Mucosa of rectum (tissue), 2 donors: ENCODE results near the gene CSNK2A1.
A peak's percentile ranks its signal among the peaks of the same experiment; 100 is the strongest.

ENCODE experiments used
- H3K27ac ChIP-seq, 2 donors: one replicate each; pipeline ENCODE4 v1.7.0; 2013; ENCODE audit warnings: inconsistent platforms in 2 of 2, low read depth in 2 of 2, low read length in 2 of 2
- H3K27me3 ChIP-seq, 2 donors: one replicate each; pipeline ENCODE4 v1.7.0; 2013; ENCODE audit warnings: low read length in 2 of 2; ENCODE audit not compliant: control insufficient read depth in 2 of 2, insufficient read depth in 2 of 2
- H3K36me3 ChIP-seq, 2 donors: one replicate each; pipeline ENCODE4 v1.7.0; 2013; ENCODE audit warnings: low read length in 2 of 2; ENCODE audit not compliant: control insufficient read depth in 2 of 2, insufficient read depth in 2 of 2
- H3K4me1 ChIP-seq, 2 donors: one replicate each; pipeline ENCODE4 v1.7.0; 2013; ENCODE audit warnings: low read length in 2 of 2, mild to moderate bottlenecking in 1 of 2; ENCODE audit not compliant: control insufficient read depth in 2 of 2, insufficient read depth in 2 of 2
- H3K4me3 ChIP-seq, 2 donors: one replicate each; pipeline ENCODE4 v1.7.0; 2013; ENCODE audit warnings: low read length in 2 of 2
- H3K9ac ChIP-seq, 2 donors: one replicate each; pipeline ENCODE4 v1.7.0; 2013; ENCODE audit warnings: low read length in 2 of 2, low read depth in 1 of 2, mild to moderate bottlenecking in 1 of 2
- H3K9me3 ChIP-seq, 2 donors: one replicate each; pipeline ENCODE4 v1.7.0; 2013; ENCODE audit warnings: low read length in 2 of 2; ENCODE audit not compliant: control insufficient read depth in 2 of 2
- donor health status: healthy.
- donor health status: Normal muscosa, but diverticular disease.

Gene CSNK2A1

DNA sequence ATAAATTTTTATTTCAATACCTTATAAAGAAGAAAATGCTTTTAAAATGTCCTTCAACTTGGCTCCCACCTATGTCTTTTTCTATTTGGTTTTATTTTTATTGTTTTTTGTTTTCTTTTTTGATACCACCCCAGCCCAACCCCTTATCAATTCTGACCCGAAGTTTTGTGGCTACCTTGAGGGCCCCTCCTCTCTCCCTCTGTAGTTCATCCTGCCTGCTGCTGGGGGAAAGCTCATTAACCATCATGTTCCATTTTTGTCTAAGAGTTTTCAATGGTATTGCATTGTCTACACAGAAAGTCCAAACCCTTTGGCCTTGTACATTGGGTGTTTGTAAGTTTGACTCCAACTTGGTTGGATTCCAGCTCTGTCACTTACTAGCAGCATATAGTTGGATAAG, 5.3 kb upstream of the CSNK2A1 start:
- H3K27me3 ChIP-seq = peaks cover 2 to 3% of the 10 kb centered on the region in 2 donors
- peaks cover 0 to 6% of the 10 kb centered on the region in 2 donors for H3K4me1 ChIP-seq
- H3K27ac ChIP-seq = no peak overlapping the region
- H3K9ac ChIP-seq = no peak overlapping the region
- no peaks in the 10 kb centered on the region for H3K36me3 ChIP-seq
- H3K4me3 ChIP-seq = no peak overlapping the region
- no peaks in the 10 kb centered on the region for H3K9me3 ChIP-seq

DNA sequence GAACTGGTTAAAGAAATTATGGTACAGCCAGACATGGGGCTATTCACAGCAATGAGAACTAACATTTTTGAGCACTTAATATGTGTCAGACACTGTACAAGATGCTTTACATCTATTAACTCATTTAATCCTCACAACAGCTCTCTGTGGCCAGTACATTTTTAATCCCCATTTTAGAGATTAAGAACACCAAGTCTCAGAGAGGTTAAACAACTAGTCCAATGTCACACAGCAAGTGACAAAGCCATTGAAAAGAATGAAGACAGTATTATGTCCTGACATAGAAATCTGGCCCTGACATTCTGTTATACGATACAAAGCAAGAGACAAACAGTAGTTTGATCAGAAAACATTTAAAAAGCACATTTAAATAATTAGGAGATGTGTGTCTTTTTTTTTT, 3.8 kb upstream of the CSNK2A1 start:
- Histone ChIP-seq H3K4me1 (peaks cover 0 to 10% of the 10 kb centered on the region in 2 donors), H3K27me3 (peaks cover 2 to 3% of the 10 kb centered on the region in 2 donors), H3K9me3 (no peaks in the 10 kb centered on the region), H3K36me3 (no peaks in the 10 kb centered on the region), H3K9ac (no peak overlapping the region), H3K27ac (no peak overlapping the region), H3K4me3 (no peak overlapping the region)

DNA sequence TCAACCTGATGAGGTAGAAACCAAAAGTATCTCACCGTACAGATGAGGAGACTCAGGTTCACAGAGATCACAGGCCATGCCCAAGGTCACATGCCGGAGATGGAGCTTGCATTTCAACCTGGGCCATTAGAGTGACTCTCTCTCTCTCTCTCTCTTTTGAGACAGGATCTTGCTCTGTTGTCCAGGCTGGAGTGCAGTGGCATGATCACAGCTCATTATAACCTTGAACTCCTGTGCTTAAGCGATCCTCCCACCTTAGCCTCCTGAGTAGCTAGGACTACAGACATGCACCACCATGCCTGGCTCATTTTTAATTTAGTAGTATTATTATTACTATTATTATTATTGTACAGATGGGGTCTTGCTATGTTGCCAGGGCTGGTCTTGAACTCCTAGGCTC, 2.8 kb upstream of the CSNK2A1 start:
- no peak overlapping the region for H3K27ac ChIP-seq
- no peaks in the 10 kb centered on the region for H3K36me3 ChIP-seq
- H3K4me1 ChIP-seq = peaks cover 0 to 16% of the 10 kb centered on the region in 2 donors
- no peaks in the 10 kb centered on the region for H3K9me3 ChIP-seq
- H3K4me3 ChIP-seq = no peak overlapping the region
- no peak overlapping the region for H3K9ac ChIP-seq
- peaks cover 0 to 3% of the 10 kb centered on the region in 2 donors for H3K27me3 ChIP-seq

DNA sequence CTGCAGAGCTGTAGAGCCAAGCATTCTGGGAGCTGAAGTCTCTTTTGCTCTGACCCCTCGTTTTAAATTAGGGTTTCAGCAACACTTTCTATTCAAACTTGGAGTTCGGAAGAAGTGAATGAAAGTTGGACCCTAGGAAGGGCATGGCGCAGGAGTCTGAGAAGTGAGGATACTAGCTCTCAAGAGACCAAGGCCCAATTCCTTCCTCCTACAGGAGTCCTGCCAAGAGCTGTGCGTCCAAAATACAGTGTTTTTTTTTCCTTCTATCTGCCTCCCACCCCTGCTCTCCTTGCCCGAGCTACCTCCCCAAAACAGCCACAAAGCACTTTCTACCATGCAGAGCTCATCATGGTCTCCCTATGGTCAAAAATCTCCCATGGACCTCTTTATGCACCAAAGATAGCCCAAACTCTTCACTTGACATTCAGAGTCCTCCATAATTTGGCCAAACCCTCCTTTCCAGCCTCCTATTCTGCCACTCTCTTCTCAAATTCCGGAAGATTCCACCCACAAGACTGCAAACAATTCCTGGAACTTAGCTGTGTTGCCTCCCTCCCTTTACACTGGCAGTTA, 649 bp upstream of the CSNK2A1 start:
- Histone ChIP-seq H3K27me3 (peaks cover 0 to 3% of the 10 kb centered on the region in 2 donors), H3K36me3 (no peaks in the 10 kb centered on the region), H3K4me3 (peak overlapping the region; percentile 71 to 94), H3K9me3 (no peaks in the 10 kb centered on the region), H3K9ac (peak overlapping the region in 1 of 2 donors; percentile 96), H3K27ac (peak overlapping the region; percentile 89), H3K4me1 (peaks cover 0 to 23% of the 10 kb centered on the region in 2 donors)

DNA sequence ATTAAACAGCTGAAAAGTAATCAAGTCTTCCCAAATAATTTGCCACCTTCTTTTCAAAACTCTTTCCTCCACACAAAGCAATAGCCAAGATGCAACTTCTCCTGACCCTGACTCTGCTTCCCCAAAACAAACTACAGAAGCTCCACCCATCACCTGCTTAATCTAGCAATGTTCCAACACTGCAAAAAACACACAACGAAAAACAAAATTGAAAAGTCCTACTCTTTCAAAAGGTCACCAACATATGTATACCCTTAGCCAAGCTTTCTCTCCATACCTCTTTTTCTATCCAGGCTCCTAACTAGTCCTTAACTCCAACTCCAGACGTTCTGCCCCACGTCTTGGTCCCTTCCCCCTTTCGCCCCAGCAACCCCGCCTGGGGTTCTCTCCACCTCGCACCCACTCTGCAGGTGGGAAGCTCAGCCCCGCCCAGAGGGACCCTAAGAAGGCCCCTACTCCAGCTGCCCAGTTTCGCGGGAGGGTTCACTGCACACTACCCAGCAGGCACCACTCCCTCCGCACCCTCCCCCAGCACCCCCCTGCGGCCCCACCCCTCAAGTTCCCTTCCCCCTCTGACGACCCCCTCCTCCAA, 717 bp downstream of the CSNK2A1 start:
- Histone ChIP-seq H3K9ac (peak overlapping the region; percentile 83 to 96), H3K9me3 (no peaks in the 10 kb centered on the region), H3K27ac (peak overlapping the region; percentile 89), H3K4me3 (peak overlapping the region; percentile 71 to 94), H3K36me3 (no peaks in the 10 kb centered on the region), H3K4me1 (peaks cover 0 to 23% of the 10 kb centered on the region in 2 donors), H3K27me3 (peaks cover 0 to 3% of the 10 kb centered on the region in 2 donors)

DNA sequence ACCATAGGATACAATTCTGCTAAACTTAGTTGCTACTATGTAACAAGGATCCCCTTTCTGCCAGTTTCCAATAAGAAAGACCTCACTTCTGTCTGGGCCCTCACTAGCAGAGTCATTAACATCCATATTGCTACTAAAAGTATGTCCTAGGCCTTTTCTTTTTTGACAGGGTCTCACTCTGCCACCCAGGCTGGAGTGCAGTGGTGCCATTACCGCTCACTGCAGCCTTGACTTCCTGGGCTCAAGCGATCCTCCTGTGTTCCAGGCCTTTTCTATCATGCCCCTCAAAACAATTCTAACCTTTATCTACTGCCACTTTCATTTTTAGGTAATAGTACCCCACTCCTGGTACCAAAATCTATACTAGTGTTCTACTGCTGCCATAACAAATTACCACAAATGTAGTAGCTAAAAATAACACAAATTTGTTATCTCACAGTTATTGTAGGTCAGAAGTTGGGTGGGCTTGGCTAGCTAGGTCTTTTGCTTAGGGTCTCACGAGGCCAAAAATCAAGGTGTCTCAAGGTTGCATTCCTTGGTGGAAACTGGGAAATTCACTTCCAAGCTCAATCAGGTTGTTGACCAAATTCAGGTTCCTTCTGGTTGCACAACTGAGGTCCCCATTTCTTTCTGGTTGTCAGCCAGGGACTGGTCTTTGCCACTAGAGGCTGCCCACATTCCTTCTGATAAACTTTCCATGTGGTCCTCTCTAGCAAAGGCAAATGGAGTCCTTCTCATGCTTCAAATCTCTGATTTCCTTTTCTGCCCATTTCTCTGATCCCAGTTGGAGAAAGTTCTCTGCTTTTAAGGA, 3.0 kb downstream of the CSNK2A1 start:
- H3K27me3 ChIP-seq = no peaks in the 10 kb centered on the region
- peaks cover 7 to 36% of the 10 kb centered on the region in 2 donors for H3K4me1 ChIP-seq
- no peaks in the 10 kb centered on the region for H3K36me3 ChIP-seq
- no peak overlapping the region for H3K27ac ChIP-seq
- no peaks in the 10 kb centered on the region for H3K9me3 ChIP-seq
- no peak overlapping the region for H3K4me3 ChIP-seq
- H3K9ac ChIP-seq = no peak overlapping the region

DNA sequence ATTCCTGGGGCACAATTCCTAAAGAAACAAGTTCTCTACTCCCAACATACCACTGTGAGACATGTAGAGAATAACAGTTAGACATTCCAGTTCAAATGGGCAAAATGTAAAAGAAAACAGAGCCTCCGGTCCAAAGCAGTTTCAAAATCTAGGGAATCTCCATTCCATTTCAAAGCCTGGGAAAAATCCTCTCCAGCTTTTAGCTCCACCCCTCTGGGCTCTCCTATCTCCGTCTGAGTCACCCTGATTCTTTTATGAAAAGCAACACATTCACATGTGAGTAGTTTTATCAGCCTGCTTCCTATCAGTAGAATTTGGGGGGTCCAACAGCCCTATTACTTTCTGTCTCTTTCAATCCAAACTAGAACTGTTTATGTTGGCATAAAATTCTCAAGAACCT, 3.7 kb downstream of the CSNK2A1 start:
- no peak overlapping the region for H3K27ac ChIP-seq
- no peak overlapping the region for H3K4me3 ChIP-seq
- H3K36me3 ChIP-seq = no peaks in the 10 kb centered on the region
- H3K27me3 ChIP-seq = no peaks in the 10 kb centered on the region
- H3K9ac ChIP-seq = no peak overlapping the region
- H3K9me3 ChIP-seq = no peaks in the 10 kb centered on the region
- peaks cover 7 to 43% of the 10 kb centered on the region in 2 donors for H3K4me1 ChIP-seq

DNA sequence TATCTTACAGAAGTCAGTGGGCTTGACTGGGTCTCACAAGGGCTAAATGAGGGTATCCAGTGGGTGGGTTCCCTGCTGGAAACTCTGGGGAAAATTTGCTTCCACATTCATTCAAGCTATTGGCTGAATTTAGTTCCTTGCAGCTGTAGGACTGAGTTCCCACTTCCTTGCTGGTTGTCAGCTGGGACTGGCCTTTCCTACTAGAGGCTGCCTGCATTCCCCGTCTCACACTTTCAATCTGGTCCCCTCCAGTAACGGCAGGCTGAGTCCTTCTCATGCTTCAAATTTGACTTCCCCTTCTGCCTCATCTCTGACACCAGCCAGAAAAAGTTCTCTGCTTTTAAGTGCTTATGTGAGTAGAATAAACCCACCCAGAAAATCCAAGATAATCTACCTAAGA, 4.4 kb downstream of the CSNK2A1 start:
- H3K4me1 ChIP-seq = peaks cover 7 to 42% of the 10 kb centered on the region in 2 donors
- H3K4me3 ChIP-seq = no peak overlapping the region

DNA sequence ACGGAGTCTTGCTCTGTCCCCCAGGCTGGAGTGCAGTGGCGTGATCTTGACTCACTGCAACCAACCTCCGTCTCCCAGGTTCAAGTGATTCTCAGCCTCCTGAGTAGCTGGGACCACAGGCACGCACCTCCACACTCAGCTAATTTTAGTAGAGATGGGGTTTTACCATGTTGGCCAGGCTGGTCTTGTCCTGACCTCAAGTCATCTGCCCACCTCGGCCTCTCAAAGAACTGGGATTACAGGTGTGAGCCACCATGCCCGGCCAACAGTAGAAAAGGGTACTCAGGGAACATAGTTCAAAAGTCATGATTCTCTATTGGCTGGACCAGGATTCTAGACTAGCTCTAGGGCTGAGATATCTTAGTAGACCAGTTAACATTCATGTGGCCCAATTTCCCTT, 5.6 kb downstream of the CSNK2A1 start:
- Histone ChIP-seq H3K4me3 (no peak overlapping the region), H3K36me3 (no peaks in the 10 kb centered on the region), H3K27me3 (no peaks in the 10 kb centered on the region), H3K9me3 (no peaks in the 10 kb centered on the region), H3K27ac (no peak overlapping the region), H3K4me1 (peaks cover 11 to 47% of the 10 kb centered on the region in 2 donors), H3K9ac (no peak overlapping the region)

More for the DNA sequence above, 4.4 kb downstream of the CSNK2A1 start:
- Histone ChIP-seq H3K9me3 (no peaks in the 10 kb centered on the region), H3K9ac (no peak overlapping the region), H3K27ac (no peak overlapping the region), H3K27me3 (no peaks in the 10 kb centered on the region), H3K36me3 (no peaks in the 10 kb centered on the region)

DNA sequence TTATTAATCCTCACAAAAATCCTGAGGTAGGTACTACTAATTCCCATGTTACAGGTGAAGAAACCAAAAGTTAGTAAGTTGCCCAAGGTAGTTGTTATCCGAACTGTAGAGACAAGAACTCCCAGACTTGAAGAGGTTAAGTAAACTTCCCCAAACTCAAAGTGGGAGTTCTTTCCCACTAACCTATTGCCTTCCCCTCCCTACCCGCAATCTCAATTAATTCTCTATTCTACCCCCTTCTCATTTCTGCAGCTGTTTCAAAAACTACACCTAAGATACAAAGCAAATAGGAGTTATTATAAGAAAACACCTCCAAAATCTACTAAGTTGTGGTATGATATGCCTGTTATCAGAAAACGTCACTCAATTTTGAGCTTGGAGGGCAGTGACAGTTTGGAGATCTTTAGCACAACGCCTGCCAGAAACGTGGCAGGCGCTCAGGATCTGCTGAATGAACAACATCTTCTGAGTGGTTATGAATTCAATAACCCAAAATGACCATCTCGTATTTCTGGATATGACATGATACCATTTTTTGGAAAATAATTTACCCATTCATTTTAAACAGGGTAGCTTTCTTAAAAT, 7.1 kb downstream of the CSNK2A1 start:
- H3K36me3 ChIP-seq = no peaks in the 10 kb centered on the region
- peak overlapping the region; percentile 75 to 85 for H3K27ac ChIP-seq
- peak overlapping the region; percentile 52 to 62 for H3K4me3 ChIP-seq
- peaks cover 18 to 40% of the 10 kb centered on the region in 2 donors for H3K4me1 ChIP-seq
- H3K9me3 ChIP-seq = no peaks in the 10 kb centered on the region
- H3K9ac ChIP-seq = peak overlapping the region; percentile 33 to 55
- no peaks in the 10 kb centered on the region for H3K27me3 ChIP-seq
